Endothelial cell (in vitro differentiated cells): ENCODE measurements around the gene TMPRSS13. TPM values are rescaled to one million over a fixed set of nuclear protein-coding genes. Genes with fewer than 3 reads are reported as not detected.

Experiments used
- DNase-seq: peaks from one replicate; pipeline ENCODE4 v3.0.0; 2021; ENCODE audit warnings: low spot score
- H3K27ac Mint-ChIP-seq: one replicate; pipeline ENCODE4 v1.8.0; 2021; ENCODE audit warnings: mixed read lengths, inconsistent platforms; ENCODE audit not compliant: unreplicated experiment
- H3K27me3 Mint-ChIP-seq: one replicate; pipeline ENCODE4 v1.8.0; 2021; ENCODE audit warnings: mild to moderate bottlenecking, moderate library complexity, mixed read lengths, inconsistent platforms; ENCODE audit not compliant: unreplicated experiment
- H3K36me3 Mint-ChIP-seq: one replicate; pipeline ENCODE4 v1.8.0; 2021; ENCODE audit warnings: mild to moderate bottlenecking, low read depth, mixed read lengths, inconsistent platforms; ENCODE audit not compliant: unreplicated experiment
- H3K4me1 Mint-ChIP-seq: one replicate; pipeline ENCODE4 v1.8.0; 2021; ENCODE audit warnings: mild to moderate bottlenecking, mixed read lengths, inconsistent platforms; ENCODE audit not compliant: unreplicated experiment
- H3K4me3 Mint-ChIP-seq: one replicate; pipeline ENCODE4 v1.8.0; 2021; ENCODE audit warnings: mild to moderate bottlenecking, mixed read lengths, inconsistent platforms; ENCODE audit not compliant: unreplicated experiment
- H3K9me3 Mint-ChIP-seq: one replicate; pipeline ENCODE4 v1.8.0; 2021; ENCODE audit warnings: mixed read lengths, inconsistent platforms; ENCODE audit not compliant: unreplicated experiment
- total RNA-seq: library from RNA; stranded (reverse); fragmentation: NEBNext Ultra II Directional; extraction: Animal tissue kit (Norgen Biotek cat#: 25700); gene quantifications from one replicate; pipeline ENCODE4 v1.2.1, GENCODE V29; 2021; ENCODE audit not compliant: unreplicated experiment
- TF ChIP-seq, protein P1 (sequence below): fragments of 200-600 bp; sonication (generic); IDR thresholded peaks from one replicate; pipeline ENCODE4 v1.5.0; 2021; ENCODE audit warnings: antibody characterized with exemption; ENCODE audit not compliant: unreplicated experiment

The TMPRSS13 gene
- total RNA-seq, 1 donor from 2014 or later: 1.8 TPM

DNA sequence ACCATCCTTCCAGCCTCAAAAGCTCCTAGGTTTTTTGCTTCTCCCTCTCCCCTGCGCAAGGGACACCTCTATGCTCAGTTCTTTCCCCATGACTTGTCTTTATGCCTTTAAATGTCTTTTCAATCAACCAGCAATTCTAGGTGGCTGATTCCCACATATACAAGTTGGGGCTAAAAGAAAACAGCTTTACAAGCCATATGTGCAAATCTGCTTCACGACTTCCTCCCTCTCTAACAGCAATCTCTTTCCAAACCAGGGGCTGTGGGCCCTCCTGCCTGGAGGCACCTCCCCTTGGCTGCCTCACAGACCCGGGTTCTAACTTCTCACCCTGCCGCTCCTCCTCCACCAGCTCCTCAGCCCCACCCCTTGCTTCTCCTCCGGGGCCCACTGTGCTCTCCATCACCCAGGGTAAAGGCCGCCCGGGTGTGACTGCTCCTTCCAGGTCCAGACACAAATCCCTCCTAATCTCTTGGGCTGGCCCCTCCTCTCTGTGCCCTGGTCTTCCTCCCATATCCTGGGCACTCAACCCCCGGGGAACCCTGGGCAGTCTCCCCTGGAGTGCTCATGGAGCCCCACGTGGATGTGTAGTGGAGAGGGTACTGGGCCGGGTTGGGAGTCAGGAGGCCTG, 14.1 kb downstream of the TMPRSS13 start:
- H3K27ac Mint-ChIP-seq: peak overlapping the region; percentile 48
- no peak for DNase-seq
- H3K4me3 Mint-ChIP-seq: no peak overlapping the region
- H3K27me3 Mint-ChIP-seq: peaks cover 3% of the 10 kb centered on the region
- TF ChIP-seq, protein P1, sequence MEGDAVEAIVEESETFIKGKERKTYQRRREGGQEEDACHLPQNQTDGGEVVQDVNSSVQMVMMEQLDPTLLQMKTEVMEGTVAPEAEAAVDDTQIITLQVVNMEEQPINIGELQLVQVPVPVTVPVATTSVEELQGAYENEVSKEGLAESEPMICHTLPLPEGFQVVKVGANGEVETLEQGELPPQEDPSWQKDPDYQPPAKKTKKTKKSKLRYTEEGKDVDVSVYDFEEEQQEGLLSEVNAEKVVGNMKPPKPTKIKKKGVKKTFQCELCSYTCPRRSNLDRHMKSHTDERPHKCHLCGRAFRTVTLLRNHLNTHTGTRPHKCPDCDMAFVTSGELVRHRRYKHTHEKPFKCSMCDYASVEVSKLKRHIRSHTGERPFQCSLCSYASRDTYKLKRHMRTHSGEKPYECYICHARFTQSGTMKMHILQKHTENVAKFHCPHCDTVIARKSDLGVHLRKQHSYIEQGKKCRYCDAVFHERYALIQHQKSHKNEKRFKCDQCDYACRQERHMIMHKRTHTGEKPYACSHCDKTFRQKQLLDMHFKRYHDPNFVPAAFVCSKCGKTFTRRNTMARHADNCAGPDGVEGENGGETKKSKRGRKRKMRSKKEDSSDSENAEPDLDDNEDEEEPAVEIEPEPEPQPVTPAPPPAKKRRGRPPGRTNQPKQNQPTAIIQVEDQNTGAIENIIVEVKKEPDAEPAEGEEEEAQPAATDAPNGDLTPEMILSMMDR: no peak
- H3K9me3 Mint-ChIP-seq: no peaks in the 10 kb centered on the region
- H3K4me1 Mint-ChIP-seq: peaks cover 10% of the 10 kb centered on the region
- no peaks in the 10 kb centered on the region for H3K36me3 Mint-ChIP-seq

DNA sequence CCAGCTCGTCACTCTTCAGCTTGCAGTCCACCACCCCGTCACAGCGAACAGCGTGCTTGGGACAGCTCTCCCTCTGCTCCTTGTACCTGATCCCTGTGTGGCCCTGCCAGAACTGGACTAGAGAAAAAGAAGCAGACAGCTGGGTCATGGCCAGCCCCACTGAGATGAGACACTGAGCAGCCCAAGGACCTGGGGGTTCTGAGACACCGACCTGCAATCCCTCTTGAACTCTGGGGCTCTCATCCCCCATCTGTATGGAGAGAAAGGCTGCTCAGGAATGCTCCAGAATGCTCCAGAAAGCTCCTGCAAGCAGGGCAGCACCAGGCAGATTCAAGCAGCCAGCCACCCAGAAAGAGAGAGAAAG, 14.8 kb downstream of the TMPRSS13 start:
- Mint-ChIP-seq H3K9me3 (no peaks in the 10 kb centered on the region), H3K27me3 (peaks cover 3% of the 10 kb centered on the region), H3K36me3 (no peaks in the 10 kb centered on the region), H3K27ac (no peak overlapping the region), H3K4me3 (no peak overlapping the region), H3K4me1 (peaks cover 11% of the 10 kb centered on the region)
- no peak for DNase-seq
- TF ChIP-seq, protein P1: no peak

DNA sequence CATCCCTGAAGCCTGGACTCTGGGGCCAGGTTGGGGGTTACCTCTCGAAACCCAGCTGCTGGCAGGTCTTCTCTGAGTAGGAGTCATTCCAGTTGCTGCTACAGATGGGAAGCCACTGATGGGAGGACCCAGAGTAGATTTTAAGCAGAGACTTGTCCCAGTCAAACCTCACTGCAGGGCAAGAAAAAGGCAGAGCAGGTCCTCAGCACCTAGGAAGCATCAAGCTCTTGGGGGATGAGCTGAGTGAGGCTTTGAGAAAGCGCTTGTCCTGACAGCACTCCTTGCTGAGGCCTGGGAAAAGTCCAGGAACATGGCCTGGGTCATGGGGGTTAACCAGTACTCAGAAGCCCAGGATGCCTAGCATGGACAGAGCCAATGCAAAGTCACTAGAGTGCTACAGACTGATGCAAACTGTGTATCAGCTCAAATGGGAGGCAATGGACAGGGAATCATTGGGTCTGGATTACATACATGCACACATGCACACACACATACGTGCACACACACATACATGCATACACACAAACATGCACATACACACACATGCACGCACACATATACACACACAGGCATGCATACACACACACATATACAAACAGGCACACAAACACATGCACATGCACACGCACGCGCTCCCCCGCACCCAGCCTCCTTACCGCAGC, 15.3 kb downstream of the TMPRSS13 start:
- TF ChIP-seq, protein P1: no peak
- Mint-ChIP-seq H3K27me3 (peaks cover 5% of the 10 kb centered on the region), H3K27ac (peak overlapping the region; percentile 1), H3K4me3 (no peak overlapping the region), H3K9me3 (no peaks in the 10 kb centered on the region), H3K4me1 (peaks cover 11% of the 10 kb centered on the region), H3K36me3 (no peaks in the 10 kb centered on the region)
- DNase-seq: no peak

DNA sequence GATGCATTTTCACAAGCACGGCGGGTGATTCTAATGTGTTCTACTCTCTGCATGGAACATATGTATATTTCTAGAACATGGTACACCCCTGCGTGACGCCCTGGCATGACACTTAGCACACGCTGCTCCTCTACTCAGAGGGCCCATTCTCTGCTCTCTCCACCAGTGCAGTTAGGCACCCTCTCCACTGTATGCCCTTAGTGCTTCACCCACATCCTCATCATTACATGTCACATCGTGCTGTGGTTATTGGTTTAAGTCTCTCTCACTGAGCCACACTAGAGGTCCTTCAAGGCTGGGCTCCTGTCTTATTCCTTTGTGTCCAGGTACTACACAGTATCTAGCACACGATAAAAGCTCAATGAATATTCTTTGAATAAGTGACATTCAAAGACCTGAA, 16.7 kb downstream of the TMPRSS13 start:
- Mint-ChIP-seq H3K36me3 (no peaks in the 10 kb centered on the region), H3K27ac (no peak overlapping the region), H3K9me3 (no peaks in the 10 kb centered on the region), H3K27me3 (peaks cover 5% of the 10 kb centered on the region), H3K4me3 (no peak overlapping the region), H3K4me1 (peaks cover 16% of the 10 kb centered on the region)
- DNase-seq: no peak
- TF ChIP-seq, protein P1: no peak

DNA sequence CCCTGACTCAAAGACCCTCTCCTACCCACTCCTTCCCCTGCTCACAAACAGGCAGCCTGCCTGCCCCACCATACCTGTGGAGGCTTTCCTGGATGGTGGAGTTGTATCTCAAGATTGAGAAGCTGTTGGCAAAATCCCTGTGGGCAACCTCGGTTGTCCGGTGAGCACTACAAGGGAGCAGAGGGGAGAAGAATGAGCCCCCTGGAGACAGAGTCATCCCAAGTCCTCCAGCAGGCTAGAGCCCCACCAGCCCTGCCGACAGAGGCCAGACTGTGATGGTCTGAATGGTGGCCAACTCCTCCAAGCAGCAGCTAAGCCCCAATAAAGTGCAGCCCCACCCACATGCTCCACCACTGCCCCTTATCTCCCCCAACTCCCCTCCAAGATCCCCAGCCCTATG, 17.5 kb downstream of the TMPRSS13 start:
- Mint-ChIP-seq H3K4me1 (peaks cover 16% of the 10 kb centered on the region), H3K27ac (no peak overlapping the region), H3K27me3 (peaks cover 5% of the 10 kb centered on the region), H3K36me3 (no peaks in the 10 kb centered on the region), H3K9me3 (no peaks in the 10 kb centered on the region), H3K4me3 (no peak overlapping the region)
- TF ChIP-seq, protein P1: no peak
- DNase-seq: no peak
